B cell (primary cell): ENCODE results near the gene POLR1C. TPM values are rescaled to one million over a fixed set of nuclear protein-coding genes. Genes with fewer than 3 reads are reported as not detected.
A peak's percentile ranks its signal among the peaks of the same experiment; 100 is the strongest.

ENCODE experiments used
- ATAC-seq: fragments of 200-7000 bp; cut with Tn5 transposase; one replicate; pipeline ENCODE4 v1.10.0; 2021; ENCODE audit warnings: low read depth, mild to moderate bottlenecking, moderate number of reproducible peaks, moderate library complexity
- CTCF ChIA-PET: fragments of 350-600 bp; sonication (Branson Sonifier 250); formaldehyde crosslinking; loops from one replicate; lab custom pipeline; 2021; ENCODE audit warnings: antibody characterized with exemption, inconsistent platforms; lab: Charles Lee
- POLR2A ChIA-PET: fragments of 350-600 bp; sonication (Branson Sonifier 250); formaldehyde crosslinking; loops from one replicate; lab custom pipeline; 2021; ENCODE audit warnings: antibody characterized with exemption; lab: Charles Lee
- DNase-seq: peaks from one replicate; pipeline ENCODE4 v3.0.0; 2013
- H2AFZ ChIP-seq: 2 replicates; pipeline ENCODE4 v1.6.1; 2012; ENCODE audit warnings: mild to moderate bottlenecking, low read depth, low read length; ENCODE audit not compliant: insufficient read depth, poor library complexity, severe bottlenecking
- H3K27ac ChIP-seq, 2 donors: 1 replicate in 1 of 2; 2 replicates in 1 of 2; pipeline ENCODE4 v1.5.1; 2012 to 2013; ENCODE audit warnings: low read length in 2 of 2, mild to moderate bottlenecking in 2 of 2, moderate library complexity in 1 of 2
- H3K27me3 ChIP-seq, 4 experiments: fragments of 200-600 bp in 1 of 4; sonication (generic) in 1 of 4; replicated peaks in 1 of 4; 1 replicate in 2 of 4; 2 replicates in 2 of 4; pipeline versions ENCODE4 v1.6.1 to v1.7.0; 2013 to 2016; ENCODE audit warnings: low read length in 3 of 4, mild to moderate bottlenecking in 2 of 4, mixed read lengths in 1 of 4, moderate library complexity in 1 of 4; ENCODE audit not compliant: insufficient read depth in 4 of 4, control insufficient read depth in 3 of 4; ENCODE audit errors: control extremely low read depth in 1 of 4
- H3K36me3 ChIP-seq, 2 experiments: replicated peaks in 1 of 2; 1 replicate in 1 of 2; 2 replicates in 1 of 2; pipeline versions ENCODE4 v1.6.1 to v1.7.1; 2013; ENCODE audit warnings: low read length in 1 of 2; ENCODE audit not compliant: insufficient read depth in 2 of 2, control insufficient read depth in 1 of 2; ENCODE audit errors: control extremely low read depth in 1 of 2, extremely low read depth in 1 of 2
- H3K4me1 ChIP-seq, 2 donors: fragments of 200-600 bp in 1 of 2; sonication (generic) in 1 of 2; 1 replicate in 1 of 2; 2 replicates in 1 of 2; pipeline versions ENCODE4 v1.5.1 to v1.6.1; 2013 to 2017; ENCODE audit warnings: low read length in 2 of 2; ENCODE audit not compliant: control insufficient read depth in 2 of 2, insufficient read depth in 2 of 2
- H3K4me2 ChIP-seq: replicated peaks from 2 replicates; pipeline ENCODE3; 2012; ENCODE audit warnings: mild to moderate bottlenecking, low read depth, low read length; ENCODE audit not compliant: poor library complexity, severe bottlenecking
- H3K4me3 ChIP-seq, 5 experiments: fragments of 200-600 bp in 1 of 5; sonication (generic) in 1 of 5; 1 replicate in 3 of 5; 2 replicates in 2 of 5; pipeline versions ENCODE4 v1.5.1 to v1.7.0; 2011 to 2016; ENCODE audit warnings: low read length in 4 of 5, mild to moderate bottlenecking in 4 of 5, low read depth in 2 of 5, control low read depth in 1 of 5, moderate library complexity in 1 of 5; ENCODE audit not compliant: insufficient read depth in 1 of 5; ENCODE audit errors: control extremely low read depth in 1 of 5, extremely low read depth in 1 of 5
- H3K79me2 ChIP-seq: fragments of 200-600 bp; sonication (generic); one replicate; pipeline ENCODE4 v1.6.0; 2016; ENCODE audit warnings: low read length; ENCODE audit not compliant: control insufficient read depth, insufficient read depth
- H3K9ac ChIP-seq: fragments of 200-600 bp; sonication (generic); 2 replicates; pipeline ENCODE4 v1.6.1; 2017; ENCODE audit warnings: mild to moderate bottlenecking, low read length, moderate library complexity
- H3K9me3 ChIP-seq, 3 donors: one replicate each; pipeline versions ENCODE4 v1.6.1 to v1.7.1; 2013; ENCODE audit warnings: low read length in 2 of 3; ENCODE audit not compliant: control insufficient read depth in 2 of 3, insufficient read depth in 1 of 3; ENCODE audit errors: control extremely low read depth in 1 of 3
- H4K20me1 ChIP-seq: 2 replicates; pipeline ENCODE4 v1.6.0; 2012; ENCODE audit warnings: mild to moderate bottlenecking, low read length; ENCODE audit not compliant: insufficient read depth, control insufficient read depth, poor library complexity, severe bottlenecking
- H3K27ac Mint-ChIP-seq: one replicate; pipeline ENCODE4 v1.8.0; 2021; ENCODE audit warnings: mixed read lengths
- H3K27me3 Mint-ChIP-seq: one replicate; pipeline ENCODE4 v1.8.0; 2021; ENCODE audit warnings: mixed read lengths
- H3K4me1 Mint-ChIP-seq: one replicate; pipeline ENCODE4 v1.8.0; 2021; ENCODE audit warnings: mixed read lengths
- H3K4me3 Mint-ChIP-seq: one replicate; pipeline ENCODE4 v1.8.0; 2021; ENCODE audit warnings: mixed read lengths
- H3K9me3 Mint-ChIP-seq: one replicate; pipeline ENCODE4 v1.8.0; 2022; ENCODE audit warnings: mixed read lengths; ENCODE audit not compliant: insufficient read depth
- EZH2 ChIP-seq: IDR thresholded peaks from 2 replicates; pipeline ENCODE4 v1.6.1; 2012; ENCODE audit warnings: borderline replicate concordance, low read depth, mild to moderate bottlenecking, moderate library complexity, low read length; ENCODE audit not compliant: insufficient read depth, poor library complexity, severe bottlenecking
- WGBS: methylation state at CpG from one replicate; pipeline ENCODE4 v1.1.5; 2013; ENCODE audit warnings: missing lambda C conversion rate; ENCODE audit not compliant: insufficient coverage; 5-methylcytosine and 5-hydroxymethylcytosine counted together
- intact Hi-C: fragments of 100-400 bp; cut with micrococcal nuclease; formaldehyde crosslinking; loops from one replicate; pipeline ENCODE4 v1.10.0; 2022
- polyA plus RNA-seq: library from polyadenylated mRNA; depleted of rRNA; stranded (reverse); fragments of >200 nt; gene quantifications from 2 replicates; pipeline ENCODE4 v1.2.3, GENCODE V29; 2012
- total RNA-seq, 2 donors: library from RNA; stranded (reverse); fragments of 120-200 nt in 1 of 2; gene quantifications; 1 replicate in 1 of 2; 2 replicates in 1 of 2; pipeline versions ENCODE4 v1.2.3 to v1.2.4, GENCODE V29; 2013 to 2022
- TF ChIP-seq, protein P1 (sequence below): fragments of 200-600 bp; IDR thresholded peaks from one replicate; pipeline ENCODE4 v1.8.0; 2022; ENCODE audit warnings: antibody characterized with exemption, mild to moderate bottlenecking

The POLR1C gene
- total and polyA plus RNA-seq, 2 donors (not counting 1 experiment from before 2014, with no cell fraction given), result 21.4 to 43.3 TPM

DNA sequence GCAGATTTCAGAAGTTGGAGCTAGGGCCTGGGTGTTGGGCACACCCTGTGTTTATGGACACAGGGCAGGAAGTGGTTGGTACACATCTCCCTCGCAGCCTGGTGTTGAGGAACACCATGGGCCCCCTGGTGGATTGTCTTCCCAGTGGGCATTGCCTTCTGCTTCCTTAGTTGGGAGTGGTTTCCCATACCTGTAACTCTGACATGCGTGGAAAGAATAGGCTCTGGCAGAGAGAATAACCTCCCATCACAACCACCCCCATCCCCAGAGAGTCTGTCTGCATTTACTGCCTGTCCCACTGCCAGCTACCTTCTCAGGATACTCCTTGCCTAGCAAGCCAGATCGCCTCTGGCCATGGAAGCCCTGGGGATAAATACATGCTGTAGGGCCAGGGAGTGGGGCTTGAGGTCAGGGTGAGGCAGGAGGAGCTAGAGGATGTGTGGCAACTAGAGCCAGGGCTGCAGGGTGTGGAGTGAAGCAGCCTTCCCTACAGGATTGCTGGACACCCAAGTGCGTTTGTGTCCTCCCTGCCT, 21.4 kb upstream of the POLR1C start:
- intact Hi-C loops, result no loop called here
- Histone ChIP-seq H3K27ac (no peak overlapping the region), H3K4me2 (no peak overlapping the region), H3K9me3 (no peaks in the 10 kb centered on the region), H3K9ac (no peak overlapping the region), H3K36me3 (peaks cover 0 to 49% of the 10 kb centered on the region in 2 experiments), H3K79me2 (peaks cover 30% of the 10 kb centered on the region), H2AFZ (no peak overlapping the region), H4K20me1 (no peaks in the 10 kb centered on the region), H3K27me3 (no peaks in the 10 kb centered on the region), H3K4me1 (peaks cover 0 to 6% of the 10 kb centered on the region in 2 donors), H3K4me3 (no peak overlapping the region)
- Mint-ChIP-seq H3K4me1 (peaks cover 12% of the 10 kb centered on the region), H3K9me3 (no peaks in the 10 kb centered on the region), H3K4me3 (no peak overlapping the region), H3K27me3 (no peaks in the 10 kb centered on the region), H3K27ac (no peak overlapping the region)
- DNase-seq (no peak), ATAC-seq (no peak)
- POLR2A ChIA-PET, result no interaction called here
- TF ChIP-seq, protein P1, sequence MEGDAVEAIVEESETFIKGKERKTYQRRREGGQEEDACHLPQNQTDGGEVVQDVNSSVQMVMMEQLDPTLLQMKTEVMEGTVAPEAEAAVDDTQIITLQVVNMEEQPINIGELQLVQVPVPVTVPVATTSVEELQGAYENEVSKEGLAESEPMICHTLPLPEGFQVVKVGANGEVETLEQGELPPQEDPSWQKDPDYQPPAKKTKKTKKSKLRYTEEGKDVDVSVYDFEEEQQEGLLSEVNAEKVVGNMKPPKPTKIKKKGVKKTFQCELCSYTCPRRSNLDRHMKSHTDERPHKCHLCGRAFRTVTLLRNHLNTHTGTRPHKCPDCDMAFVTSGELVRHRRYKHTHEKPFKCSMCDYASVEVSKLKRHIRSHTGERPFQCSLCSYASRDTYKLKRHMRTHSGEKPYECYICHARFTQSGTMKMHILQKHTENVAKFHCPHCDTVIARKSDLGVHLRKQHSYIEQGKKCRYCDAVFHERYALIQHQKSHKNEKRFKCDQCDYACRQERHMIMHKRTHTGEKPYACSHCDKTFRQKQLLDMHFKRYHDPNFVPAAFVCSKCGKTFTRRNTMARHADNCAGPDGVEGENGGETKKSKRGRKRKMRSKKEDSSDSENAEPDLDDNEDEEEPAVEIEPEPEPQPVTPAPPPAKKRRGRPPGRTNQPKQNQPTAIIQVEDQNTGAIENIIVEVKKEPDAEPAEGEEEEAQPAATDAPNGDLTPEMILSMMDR, result no peak
- no peak for TF ChIP-seq EZH2
- WGBS, result 73% methylated on average over 3 of the region's 4 CpGs
- CTCF ChIA-PET, result interaction anchor here (1.5 to 8.0 kb wide), 2 partner anchors 10 to 41 kb away, joined by 5 to 69 read pairs; no protein-coding TSS in a partner anchor

DNA sequence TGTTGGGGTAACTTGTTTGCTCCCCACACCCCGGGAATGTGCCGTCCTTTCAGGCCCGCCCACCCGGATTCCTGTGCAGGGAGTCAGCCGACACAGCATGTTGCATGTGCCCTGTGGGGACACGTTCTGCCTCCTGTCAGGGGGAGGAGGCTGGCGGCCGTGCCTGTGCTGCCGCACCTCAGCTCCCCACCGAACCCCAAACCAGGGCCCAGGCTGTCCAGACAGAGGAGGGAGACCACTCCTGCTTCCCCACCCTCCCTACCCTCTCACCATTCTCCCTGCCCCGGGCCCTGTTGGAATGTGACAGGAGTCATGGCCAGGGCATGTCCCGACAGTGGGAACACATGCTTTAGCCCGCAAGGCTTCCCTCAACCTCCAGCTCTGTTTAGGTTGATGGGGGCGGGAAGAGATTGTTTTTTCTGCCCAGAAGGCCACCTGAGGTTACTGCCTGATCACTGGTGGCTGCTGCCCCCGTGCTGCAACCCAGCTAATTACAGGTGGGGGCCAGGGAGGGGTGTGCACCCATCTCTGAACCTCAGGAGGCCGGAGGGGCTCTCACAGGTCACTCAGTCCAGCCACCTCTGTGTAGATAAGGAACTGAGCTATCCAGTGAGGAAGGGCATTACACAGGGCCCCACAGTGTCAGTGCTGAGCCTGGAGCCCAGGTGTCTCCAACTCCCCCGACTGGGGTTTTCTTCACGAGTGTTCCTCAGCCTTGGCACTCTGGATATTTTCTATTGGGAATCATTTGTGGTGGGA, 20.3 kb upstream of the POLR1C start:
- Histone ChIP-seq H3K9ac (no peak overlapping the region), H3K27me3 (no peaks in the 10 kb centered on the region), H4K20me1 (no peaks in the 10 kb centered on the region), H3K79me2 (peaks cover 30% of the 10 kb centered on the region), H3K36me3 (peaks cover 0 to 58% of the 10 kb centered on the region in 2 experiments), H3K4me2 (no peak overlapping the region), H3K4me3 (no peak overlapping the region), H3K9me3 (no peaks in the 10 kb centered on the region), H3K4me1 (peaks cover 0 to 6% of the 10 kb centered on the region in 2 donors), H3K27ac (no peak overlapping the region), H2AFZ (no peak overlapping the region)
- peak; percentile 39 for ATAC-seq
- ChIA-PET POLR2A (no interaction called here), CTCF (interaction anchor here (0.7 to 8.0 kb wide), 5 partner anchors 9 to 233 kb away, joined by 3 to 69 read pairs (median 4); no protein-coding TSS in a partner anchor)
- WGBS, result 98% methylated on average over 11 of the region's 18 CpGs
- no peak for TF ChIP-seq EZH2
- TF ChIP-seq, protein P1, result peak; percentile 40
- Mint-ChIP-seq H3K9me3 (no peaks in the 10 kb centered on the region), H3K27ac (no peak overlapping the region), H3K27me3 (no peaks in the 10 kb centered on the region), H3K4me3 (no peak overlapping the region), H3K4me1 (peaks cover 12% of the 10 kb centered on the region)
- peak; percentile 39 for DNase-seq
- intact Hi-C loops, result no loop called here
